ACHN (cell line): ENCODE measurements around the gene CCDC141.

Source experiments
- DNase-seq: peaks from one replicate; pipeline ENCODE4 v3.0.0-alpha.2; 2015
- in situ Hi-C: cut with HindIII; loops from 2 replicates; pipeline ENCODE4 v1.10.0; 2017; ENCODE audit warnings: low sequenced_read_pairs, low pct_ligation_motif_present, low pct_unique_long_range_greater_than_20kb

CCDC141 gene

DNA sequence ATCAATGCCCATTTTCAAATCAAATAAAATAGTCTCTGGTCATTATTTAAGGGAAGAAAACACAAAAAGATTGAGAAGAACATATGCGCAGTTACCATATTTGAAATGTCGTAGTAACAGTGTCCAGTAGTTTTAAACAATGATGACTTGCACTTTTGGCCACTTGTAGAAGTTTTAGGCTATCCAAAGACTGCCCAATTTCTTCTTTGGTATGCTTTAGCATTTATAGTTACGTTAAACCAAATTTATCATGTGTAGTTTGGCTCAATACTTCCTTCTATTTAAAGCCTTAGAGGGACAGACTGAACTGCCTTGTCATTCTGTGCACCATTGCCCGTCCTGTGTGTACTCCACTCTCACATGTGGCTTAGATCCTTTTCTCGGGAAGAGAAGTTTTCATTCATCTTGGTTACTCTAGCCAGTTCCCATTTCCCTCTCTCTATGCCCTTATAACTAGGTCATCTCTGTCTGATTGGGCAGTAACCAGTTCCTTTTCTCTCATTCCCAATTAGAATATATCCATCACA is 157.9 kb downstream of the CCDC141 start:
- DNase-seq: no peak
- in situ Hi-C loops: no loop called here

DNA sequence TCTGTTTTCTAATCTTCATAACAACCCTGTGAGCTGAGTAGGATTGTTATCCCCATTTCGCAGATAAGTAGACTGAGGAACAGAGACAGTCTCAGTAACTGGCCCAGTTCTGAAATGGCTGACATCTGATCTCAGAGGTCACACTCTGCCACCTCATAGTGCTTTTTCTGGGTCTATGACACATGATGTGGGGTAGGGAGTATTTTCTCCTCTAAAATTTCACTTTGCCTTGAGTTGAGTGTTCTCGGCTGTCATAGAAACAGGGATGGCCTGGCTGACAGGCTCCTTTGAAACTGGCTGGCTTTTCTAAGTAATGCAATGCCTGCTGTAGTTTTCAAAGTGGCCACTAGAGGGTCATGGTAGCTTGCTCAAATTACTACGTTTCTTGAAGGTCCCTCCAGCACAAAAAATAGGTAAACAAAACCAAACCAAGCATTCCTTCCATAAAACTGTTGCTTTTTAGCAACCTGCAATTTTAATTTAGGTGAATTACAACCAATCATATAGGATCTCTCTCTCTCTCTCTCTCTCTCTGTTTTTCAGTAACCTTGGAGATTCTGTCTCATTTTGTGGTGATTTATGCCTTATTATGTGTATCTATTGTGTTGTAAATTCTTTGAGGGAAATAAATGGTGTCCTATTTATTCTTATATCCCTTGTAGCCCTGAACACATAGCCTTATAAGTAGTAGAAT is 158.5 kb downstream of the CCDC141 start:
- in situ Hi-C loops: no loop called here
- DNase-seq: peak; percentile 74

DNA sequence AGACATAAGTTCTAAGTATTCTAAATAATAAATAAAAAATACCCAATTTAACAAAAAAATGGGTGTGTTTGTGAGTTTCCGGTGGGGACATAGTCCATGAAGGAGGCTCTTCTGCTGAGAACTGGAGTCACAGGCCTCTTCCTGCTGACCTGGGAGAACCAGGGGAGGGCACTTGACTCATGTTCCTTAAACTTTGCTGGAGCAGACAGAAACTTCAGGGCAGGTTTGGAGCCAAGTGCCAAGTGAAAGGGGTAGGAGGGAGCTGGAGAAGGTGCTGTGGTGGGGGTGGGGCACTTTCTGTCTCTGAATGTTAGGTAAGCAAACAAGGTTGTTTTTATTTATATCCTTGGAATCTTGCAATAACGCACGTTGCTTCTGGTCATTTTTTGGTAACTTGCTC is 163.9 kb downstream of the CCDC141 start:
- in situ Hi-C loops: no loop called here
- DNase-seq: no peak

DNA sequence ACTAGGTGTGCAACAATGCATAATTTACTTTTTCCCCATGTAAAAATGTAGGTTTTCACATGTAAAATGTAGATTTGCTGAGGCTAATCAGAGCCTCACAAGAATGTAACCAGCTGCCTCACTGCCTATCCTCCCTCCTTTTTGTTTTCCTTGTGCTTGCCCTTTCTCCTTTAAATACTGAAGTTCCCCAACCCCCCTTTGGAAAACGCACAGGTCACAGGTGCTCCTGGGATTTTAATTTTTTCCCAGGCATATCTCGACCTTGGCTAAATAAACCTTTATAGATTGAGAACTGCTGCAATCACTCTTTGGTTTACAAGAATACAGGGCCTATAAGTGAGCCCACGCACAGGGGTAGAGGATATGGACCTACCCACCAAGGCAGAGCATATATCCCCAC is 165.5 kb downstream of the CCDC141 start:
- DNase-seq: no peak
- in situ Hi-C loops: no loop called here

GRCh38 chr2:178882666-178883440 is 167.1 kb downstream of the CCDC141 start:
- in situ Hi-C loops: no loop called here
- DNase-seq: no peak

GRCh38 chr2:178881075-178881474 is 168.9 kb downstream of the CCDC141 start:
- no peak for DNase-seq
- in situ Hi-C loops: no loop called here

DNA sequence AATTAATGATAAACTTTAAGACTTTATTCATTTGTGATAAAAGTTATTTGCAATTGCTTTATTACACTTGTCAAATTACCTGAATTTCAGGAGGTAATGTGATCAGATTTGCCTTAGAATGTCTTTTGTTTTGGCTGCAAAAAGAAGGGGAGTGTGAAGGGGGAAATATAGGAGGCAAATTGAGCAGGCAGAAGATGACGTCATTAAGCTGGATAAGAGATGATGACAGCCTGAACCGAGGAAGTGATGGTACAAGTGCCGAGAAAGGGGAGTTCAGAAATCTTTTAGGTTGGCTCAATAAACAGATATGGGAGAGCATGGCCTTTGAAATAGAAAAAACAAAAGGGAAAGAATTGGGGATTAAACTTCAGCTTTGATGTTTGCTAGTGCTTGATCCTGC is 169.7 kb downstream of the CCDC141 start:
- no peak for DNase-seq
- in situ Hi-C loops: no loop called here

GRCh38 chr2:178877874-178878273 is 172.1 kb downstream of the CCDC141 start:
- in situ Hi-C loops: no loop called here

GRCh38 chr2:178874529-178875240 is 175.3 kb downstream of the CCDC141 start:
- in situ Hi-C loops: no loop called here

More at GRCh38 chr2:178877874-178878273, 172.1 kb downstream of the CCDC141 start:
- DNase-seq: no peak

DNA sequence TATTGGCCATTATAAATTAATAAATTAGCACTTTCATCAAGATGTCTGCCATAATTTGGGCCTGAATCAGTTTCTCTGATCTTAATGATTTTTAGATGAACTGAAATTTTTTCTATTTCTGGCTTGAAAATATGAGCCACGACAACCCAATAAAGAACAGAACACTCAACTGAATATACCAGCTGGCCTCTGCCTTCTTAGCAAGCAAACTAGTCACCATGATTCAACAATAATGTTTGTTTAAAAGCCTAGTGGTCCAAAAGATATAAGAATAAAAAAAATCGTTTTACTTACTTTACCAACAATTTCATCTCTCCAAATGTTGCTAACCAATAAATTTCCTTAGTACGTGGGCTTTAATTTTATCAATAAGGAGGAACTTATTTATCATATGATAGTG is 176.0 kb downstream of the CCDC141 start:
- DNase-seq: no peak
- in situ Hi-C loops: no loop called here

More at GRCh38 chr2:178874529-178875240, 175.3 kb downstream of the CCDC141 start:
- DNase-seq: no peak

GRCh38 chr2:178871536-178871935 is 178.4 kb downstream of the CCDC141 start:
- DNase-seq: no peak
- in situ Hi-C loops: no loop called here

DNA sequence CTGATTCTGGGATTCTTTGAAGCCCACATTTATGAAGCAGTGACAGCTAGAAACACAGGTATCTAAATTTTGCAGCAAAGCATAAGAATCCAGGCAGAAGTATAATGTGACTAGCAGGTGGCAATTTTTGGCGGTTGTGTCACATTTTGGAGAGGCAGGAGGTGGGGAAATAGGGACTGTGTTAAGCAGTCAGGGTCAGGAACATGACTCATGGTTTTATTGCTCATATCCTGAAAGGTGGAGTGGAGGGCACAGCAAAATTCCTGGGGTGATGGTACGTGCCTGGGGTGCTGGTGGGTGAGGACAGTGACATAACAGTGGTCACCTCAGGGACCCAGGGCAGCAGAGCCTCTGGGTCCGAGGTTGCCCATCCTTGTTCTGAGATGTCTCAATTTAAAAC is 179.2 kb downstream of the CCDC141 start:
- DNase-seq: peak; percentile 38
- in situ Hi-C loops: no loop called here

DNA sequence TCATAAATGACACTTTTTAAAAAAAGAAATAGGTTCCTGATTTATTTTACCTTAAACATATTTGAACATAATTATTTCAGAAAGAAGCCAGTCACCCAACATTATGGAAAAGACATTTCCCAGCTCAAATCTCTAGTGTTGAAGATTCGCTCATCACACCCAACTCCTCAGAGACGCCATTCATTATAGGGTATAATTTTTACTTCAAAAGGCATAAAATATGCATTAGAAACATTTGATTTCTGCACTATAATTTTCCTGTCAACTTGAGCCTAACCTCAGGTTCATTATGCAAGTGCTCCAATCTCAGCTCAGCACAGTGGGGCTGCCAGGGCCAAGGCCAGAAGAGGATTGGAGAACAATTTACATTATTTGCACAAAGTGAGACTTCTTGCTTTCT is 183.9 kb downstream of the CCDC141 start:
- in situ Hi-C loops: no loop called here
- no peak for DNase-seq

DNA sequence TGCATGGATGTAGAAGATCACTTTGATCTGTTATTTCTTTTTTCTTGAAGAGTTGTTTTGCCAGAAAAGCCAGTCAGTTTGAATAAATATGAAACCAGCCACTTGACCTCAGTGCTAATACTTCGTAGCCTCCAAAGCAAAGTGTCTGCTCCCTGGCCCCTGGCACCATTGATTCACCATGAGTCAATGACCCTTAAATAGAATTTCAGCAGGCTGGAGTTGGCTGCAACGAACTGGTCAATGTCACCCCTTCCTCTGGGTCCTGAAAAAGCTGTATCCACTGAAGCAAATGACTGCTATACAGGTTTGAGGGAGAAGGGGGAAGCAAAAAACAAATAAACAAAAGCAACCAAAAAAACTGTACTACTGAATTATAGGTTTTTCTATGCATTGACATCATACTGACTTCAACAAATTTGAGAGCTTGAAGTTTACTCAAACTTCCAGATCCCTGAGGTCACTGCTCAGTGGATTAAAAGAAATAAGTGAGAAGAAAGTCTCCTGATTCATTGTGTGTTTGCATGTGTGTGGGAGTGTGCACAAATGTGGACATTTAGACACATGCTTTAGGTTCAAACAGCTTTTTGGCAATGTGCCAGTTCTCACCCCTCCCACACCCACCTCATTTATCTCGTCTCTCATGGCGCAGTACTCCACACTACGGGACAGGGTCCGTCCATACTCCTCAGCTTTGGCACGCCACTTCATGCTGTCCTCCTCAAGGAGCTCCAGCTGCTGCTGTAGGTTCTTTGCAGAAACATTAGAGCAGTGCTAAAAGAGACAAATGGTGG is 184.6 kb downstream of the CCDC141 start:
- DNase-seq: peak; percentile 2
- in situ Hi-C loops: no loop called here

GRCh38 chr2:178863856-178864620 is 185.9 kb downstream of the CCDC141 start:
- no peak for DNase-seq

DNA sequence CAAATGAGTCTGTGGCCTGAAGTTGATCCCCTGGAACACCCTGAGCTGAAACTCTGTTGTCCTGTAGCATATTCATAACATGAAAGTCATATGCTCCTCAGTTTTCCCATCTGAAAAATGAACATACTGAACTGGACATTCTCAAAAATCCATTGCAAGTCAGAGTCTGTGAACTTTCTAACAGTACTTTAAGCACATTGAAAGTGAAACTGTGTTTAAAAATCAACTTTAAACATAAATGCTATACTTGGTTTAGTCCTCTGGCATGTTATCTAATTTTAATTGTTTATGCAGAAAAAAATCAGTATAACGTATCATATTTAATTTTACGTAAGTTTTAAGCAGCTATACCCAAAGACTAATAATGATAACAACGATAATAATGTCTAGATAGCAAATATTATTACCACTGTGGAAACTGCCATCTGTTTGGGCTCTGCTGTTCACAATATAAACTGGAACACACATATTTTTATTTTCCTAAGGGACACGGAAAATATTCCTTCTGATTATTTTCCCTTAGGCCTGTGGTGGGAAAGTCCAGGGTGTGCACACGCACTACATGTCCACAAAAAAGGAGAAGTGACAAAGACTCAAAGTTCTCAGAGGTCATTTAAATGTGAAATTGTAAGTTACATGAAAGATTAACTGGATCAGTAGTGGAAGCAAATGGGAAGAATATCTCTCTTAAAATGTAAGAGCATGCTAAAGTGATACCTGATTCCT is 186.6 kb downstream of the CCDC141 start:
- in situ Hi-C loops: no loop called here

More at GRCh38 chr2:178863856-178864620, 185.9 kb downstream of the CCDC141 start:
- in situ Hi-C loops: no loop called here

GRCh38 chr2:178860551-178860950 is 189.4 kb downstream of the CCDC141 start:
- DNase-seq: no peak
- in situ Hi-C loops: no loop called here

More for the DNA sequence above, 186.6 kb downstream of the CCDC141 start:
- DNase-seq: no peak
